HepG2 (cell line): Measurements from ENCODE around the gene SLC16A6.

Experiments
- CBFB ChIP-seq: sonication (generic); formaldehyde crosslinking; IDR thresholded peaks from 2 replicates; pipeline ENCODE4 v1.4.0; 2020; ENCODE audit warnings: missing genetic modification reagents
- POLR2A ChIP-seq, 2 experiments: IDR thresholded peaks; 2 replicates each; pipeline ENCODE4 v1.6.1; 2011; ENCODE audit warnings: low read depth in 2 of 2, low read length in 2 of 2, mild to moderate bottlenecking in 1 of 2, moderate library complexity in 1 of 2; ENCODE audit not compliant: insufficient read depth in 1 of 2
- STAT5B ChIP-seq: sonication (generic); formaldehyde crosslinking; IDR thresholded peaks from 2 replicates; pipeline ENCODE4 v1.4.0; 2020; ENCODE audit warnings: missing genetic modification reagents
- ZNF558 ChIP-seq: sonication (generic); formaldehyde crosslinking; IDR thresholded peaks from 2 replicates; pipeline ENCODE4 v1.9.0; 2022; ENCODE audit warnings: mild to moderate bottlenecking, missing genetic modification reagents, borderline replicate concordance
- ZNF589 ChIP-seq: sonication (generic); formaldehyde crosslinking; conservative IDR thresholded peaks from 2 replicates; pipeline ENCODE4 v1.8.0; 2022; ENCODE audit warnings: mild to moderate bottlenecking, moderate library complexity, missing genetic modification reagents
- ZNF747 ChIP-seq: sonication (generic); formaldehyde crosslinking; IDR thresholded peaks from 2 replicates; pipeline ENCODE4 v1.8.1; 2023; ENCODE audit warnings: missing genetic modification reagents, mild to moderate bottlenecking, borderline replicate concordance
- TF ChIP-seq, protein P1 (sequence below): fragments of 450-650 bp; IDR thresholded peaks from 2 replicates; pipeline ENCODE4 v1.6.1; 2017; ENCODE audit warnings: mild to moderate bottlenecking
- TF ChIP-seq, protein P2 (sequence below): sonication (generic); formaldehyde crosslinking; IDR thresholded peaks from one replicate; pipeline ENCODE4 v1.5.1; 2020; ENCODE audit warnings: mild to moderate bottlenecking, missing genetic modification reagents; ENCODE audit errors: not compliant biosample characterization

DNA sequence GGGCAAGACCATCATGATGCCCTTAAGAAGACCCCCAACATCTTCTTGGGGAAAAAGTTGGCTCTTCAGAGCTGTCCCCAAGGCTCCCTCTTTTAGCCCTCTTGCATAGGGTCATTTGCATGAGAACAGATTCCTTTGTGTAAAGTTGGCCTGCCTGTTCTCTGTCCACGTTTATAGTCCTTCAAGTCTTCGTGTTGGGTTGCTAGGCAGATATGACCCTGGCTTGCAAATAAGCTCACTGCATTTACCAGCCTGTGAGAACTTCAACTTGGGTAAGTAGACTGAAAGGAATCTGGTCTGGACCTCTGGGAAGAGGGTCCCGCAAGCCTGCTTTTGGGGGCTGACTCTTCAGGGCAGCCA lies 3.2 kb upstream of the SLC16A6 start:
- TF ChIP-seq, protein P1, sequence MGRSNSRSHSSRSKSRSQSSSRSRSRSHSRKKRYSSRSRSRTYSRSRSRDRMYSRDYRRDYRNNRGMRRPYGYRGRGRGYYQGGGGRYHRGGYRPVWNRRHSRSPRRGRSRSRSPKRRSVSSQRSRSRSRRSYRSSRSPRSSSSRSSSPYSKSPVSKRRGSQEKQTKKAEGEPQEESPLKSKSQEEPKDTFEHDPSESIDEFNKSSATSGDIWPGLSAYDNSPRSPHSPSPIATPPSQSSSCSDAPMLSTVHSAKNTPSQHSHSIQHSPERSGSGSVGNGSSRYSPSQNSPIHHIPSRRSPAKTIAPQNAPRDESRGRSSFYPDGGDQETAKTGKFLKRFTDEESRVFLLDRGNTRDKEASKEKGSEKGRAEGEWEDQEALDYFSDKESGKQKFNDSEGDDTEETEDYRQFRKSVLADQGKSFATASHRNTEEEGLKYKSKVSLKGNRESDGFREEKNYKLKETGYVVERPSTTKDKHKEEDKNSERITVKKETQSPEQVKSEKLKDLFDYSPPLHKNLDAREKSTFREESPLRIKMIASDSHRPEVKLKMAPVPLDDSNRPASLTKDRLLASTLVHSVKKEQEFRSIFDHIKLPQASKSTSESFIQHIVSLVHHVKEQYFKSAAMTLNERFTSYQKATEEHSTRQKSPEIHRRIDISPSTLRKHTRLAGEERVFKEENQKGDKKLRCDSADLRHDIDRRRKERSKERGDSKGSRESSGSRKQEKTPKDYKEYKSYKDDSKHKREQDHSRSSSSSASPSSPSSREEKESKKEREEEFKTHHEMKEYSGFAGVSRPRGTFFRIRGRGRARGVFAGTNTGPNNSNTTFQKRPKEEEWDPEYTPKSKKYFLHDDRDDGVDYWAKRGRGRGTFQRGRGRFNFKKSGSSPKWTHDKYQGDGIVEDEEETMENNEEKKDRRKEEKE = no peak
- TF ChIP-seq ZNF747 (CRISPR knock-in tag) = no peak
- TF ChIP-seq STAT5B (CRISPR knock-in tag) = no peak
- TF ChIP-seq ZNF589 (CRISPR knock-in tag) = no peak
- TF ChIP-seq ZNF558 (CRISPR knock-in tag) = no peak
- TF ChIP-seq POLR2A (IDR thresholded peaks at IDR 0.05; ENCODE audit: insufficient read depth in 1 of 2, low read depth in 2 of 2, low read length in 2 of 2) = no peak
- TF ChIP-seq, protein P2, sequence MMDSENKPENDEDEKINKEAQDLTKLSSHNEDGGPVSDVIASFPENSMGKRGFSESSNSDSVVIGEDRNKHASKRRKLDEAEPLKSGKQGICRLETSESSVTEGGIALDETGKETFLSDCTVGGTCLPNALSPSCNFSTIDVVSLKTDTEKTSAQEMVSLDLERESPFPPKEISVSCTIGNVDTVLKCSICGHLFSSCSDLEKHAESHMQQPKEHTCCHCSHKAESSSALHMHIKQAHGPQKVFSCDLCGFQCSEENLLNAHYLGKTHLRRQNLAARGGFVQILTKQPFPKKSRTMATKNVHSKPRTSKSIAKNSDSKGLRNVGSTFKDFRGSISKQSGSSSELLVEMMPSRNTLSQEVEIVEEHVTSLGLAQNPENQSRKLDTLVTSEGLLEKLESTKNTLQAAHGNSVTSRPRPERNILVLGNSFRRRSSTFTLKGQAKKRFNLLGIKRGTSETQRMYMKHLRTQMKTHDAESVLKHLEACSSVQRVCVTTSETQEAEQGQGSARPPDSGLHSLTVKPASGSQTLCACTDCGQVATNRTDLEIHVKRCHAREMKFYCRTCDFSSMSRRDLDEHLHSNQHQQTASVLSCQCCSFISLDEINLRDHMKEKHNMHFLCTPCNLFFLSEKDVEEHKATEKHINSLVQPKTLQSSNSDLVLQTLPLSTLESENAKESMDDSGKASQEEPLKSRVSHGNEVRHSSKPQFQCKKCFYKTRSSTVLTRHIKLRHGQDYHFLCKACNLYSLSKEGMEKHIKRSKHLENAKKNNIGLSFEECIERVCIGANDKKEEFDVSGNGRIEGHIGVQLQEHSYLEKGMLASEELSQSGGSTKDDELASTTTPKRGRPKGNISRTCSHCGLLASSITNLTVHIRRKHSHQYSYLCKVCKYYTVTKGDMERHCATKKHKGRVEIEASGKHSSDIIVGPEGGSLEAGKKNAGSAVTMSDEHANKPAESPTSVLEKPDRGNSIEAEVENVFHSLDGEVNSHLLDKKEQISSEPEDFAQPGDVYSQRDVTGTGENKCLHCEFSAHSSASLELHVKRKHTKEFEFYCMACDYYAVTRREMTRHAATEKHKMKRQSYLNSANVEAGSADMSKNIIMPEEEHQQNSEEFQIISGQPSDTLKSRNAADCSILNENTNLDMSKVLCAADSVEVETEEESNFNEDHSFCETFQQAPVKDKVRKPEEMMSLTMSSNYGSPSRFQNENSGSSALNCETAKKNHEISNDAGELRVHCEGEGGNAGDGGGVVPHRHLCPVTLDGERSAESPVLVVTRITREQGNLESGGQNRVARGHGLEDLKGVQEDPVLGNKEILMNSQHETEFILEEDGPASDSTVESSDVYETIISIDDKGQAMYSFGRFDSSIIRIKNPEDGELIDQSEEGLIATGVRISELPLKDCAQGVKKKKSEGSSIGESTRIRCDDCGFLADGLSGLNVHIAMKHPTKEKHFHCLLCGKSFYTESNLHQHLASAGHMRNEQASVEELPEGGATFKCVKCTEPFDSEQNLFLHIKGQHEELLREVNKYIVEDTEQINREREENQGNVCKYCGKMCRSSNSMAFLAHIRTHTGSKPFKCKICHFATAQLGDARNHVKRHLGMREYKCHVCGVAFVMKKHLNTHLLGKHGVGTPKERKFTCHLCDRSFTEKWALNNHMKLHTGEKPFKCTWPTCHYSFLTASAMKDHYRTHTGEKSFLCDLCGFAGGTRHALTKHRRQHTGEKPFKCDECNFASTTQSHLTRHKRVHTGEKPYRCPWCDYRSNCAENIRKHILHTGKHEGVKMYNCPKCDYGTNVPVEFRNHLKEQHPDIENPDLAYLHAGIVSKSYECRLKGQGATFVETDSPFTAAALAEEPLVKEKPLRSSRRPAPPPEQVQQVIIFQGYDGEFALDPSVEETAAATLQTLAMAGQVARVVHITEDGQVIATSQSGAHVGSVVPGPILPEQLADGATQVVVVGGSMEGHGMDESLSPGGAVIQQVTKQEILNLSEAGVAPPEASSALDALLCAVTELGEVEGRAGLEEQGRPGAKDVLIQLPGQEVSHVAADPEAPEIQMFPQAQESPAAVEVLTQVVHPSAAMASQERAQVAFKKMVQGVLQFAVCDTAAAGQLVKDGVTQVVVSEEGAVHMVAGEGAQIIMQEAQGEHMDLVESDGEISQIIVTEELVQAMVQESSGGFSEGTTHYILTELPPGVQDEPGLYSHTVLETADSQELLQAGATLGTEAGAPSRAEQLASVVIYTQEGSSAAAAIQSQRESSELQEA (CRISPR knock-in tag) = no peak
- TF ChIP-seq CBFB (CRISPR knock-in tag) = no peak
